GM21619 (cell line): ENCODE measurements around the gene MAGEA9.
"Not testable (repeated sequence)": the region's sequence is repeated elsewhere in the genome, so short reads cannot be mapped to it uniquely, and the experiment has no call there.

Experiments used
- ATAC-seq: cut with Tn5 transposase; IDR thresholded peaks from one replicate; pipeline ENCODE4 v1.9.1; 2021; ENCODE audit not compliant: unreplicated experiment

The MAGEA9 gene, protein sequence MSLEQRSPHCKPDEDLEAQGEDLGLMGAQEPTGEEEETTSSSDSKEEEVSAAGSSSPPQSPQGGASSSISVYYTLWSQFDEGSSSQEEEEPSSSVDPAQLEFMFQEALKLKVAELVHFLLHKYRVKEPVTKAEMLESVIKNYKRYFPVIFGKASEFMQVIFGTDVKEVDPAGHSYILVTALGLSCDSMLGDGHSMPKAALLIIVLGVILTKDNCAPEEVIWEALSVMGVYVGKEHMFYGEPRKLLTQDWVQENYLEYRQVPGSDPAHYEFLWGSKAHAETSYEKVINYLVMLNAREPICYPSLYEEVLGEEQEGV

DNA sequence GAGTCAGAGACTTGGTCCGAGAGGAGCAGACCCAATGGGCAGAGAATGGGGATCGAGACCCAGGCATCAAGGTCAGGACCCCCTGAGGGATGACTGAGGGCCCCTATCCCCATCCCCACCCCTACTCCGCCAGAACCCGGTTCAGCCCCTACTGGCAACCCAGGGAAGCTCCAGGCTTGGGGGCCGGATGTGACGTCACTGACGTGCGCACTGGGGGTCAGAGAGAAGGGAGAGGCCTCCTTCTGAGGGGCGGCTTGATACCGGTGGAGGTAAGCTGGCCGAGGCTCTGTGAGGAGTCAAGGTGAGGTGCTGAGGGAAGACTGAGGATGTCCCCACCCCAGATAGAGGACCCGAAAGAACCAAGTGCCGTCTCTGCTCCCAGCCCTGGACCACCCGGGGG, at the start of gene MAGEA9:
TSS of gene MAGEA9 (plus strand) at position 204 of the 400 bp plus-strand sequence. CDS start 4,281 bp downstream, outside the sequence.
- not testable (repeated sequence) for ATAC-seq

GRCh38 chrX:149742269-149742668, 39.5 kb upstream of the MAGEA9 start:
- ATAC-seq = not testable (repeated sequence)

GRCh38 chrX:149746390-149747007, 35.2 kb upstream of the MAGEA9 start:
- not testable (repeated sequence) for ATAC-seq

DNA sequence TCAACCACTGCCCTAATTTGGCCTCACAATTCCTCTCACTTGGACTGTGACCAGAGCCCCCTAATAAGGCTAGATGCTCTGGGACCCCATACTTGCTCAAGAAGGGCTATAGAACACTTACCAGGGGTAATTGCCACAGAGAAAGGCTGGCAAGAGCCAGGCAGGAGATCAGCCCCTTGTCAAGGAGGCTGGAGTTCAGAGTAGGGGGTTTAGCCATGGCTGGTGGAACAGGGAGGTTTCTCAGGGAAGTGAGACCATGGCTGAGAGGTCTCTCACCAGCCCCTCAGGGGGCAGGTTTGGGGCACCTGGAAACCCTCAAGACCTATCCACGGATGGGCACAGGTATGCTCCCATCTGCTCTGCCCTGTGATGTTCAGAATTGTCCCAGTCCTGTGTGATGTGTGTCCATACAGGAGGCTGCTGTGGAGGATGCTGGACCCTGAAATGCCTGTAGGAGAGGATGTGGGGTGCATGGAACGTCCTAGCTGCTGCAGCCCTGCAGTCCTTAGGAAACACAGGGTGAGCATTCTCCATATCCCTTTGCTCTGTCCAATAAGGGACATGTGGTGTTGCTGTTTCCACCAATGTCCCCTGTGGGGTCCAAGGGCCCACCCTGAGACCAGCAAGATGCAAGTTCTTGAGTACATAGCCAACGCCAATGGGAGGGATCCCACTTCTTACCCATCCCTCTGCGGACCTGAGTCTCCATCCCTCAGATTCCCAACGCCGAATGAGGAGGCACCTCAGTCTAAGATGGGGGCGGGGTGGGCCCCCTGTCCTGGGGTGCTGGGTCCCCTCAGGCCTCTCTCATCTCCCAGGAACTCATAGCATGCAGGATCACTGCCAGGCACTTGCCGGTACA, 24.3 kb upstream of the MAGEA9 start:
- no peak for ATAC-seq

DNA sequence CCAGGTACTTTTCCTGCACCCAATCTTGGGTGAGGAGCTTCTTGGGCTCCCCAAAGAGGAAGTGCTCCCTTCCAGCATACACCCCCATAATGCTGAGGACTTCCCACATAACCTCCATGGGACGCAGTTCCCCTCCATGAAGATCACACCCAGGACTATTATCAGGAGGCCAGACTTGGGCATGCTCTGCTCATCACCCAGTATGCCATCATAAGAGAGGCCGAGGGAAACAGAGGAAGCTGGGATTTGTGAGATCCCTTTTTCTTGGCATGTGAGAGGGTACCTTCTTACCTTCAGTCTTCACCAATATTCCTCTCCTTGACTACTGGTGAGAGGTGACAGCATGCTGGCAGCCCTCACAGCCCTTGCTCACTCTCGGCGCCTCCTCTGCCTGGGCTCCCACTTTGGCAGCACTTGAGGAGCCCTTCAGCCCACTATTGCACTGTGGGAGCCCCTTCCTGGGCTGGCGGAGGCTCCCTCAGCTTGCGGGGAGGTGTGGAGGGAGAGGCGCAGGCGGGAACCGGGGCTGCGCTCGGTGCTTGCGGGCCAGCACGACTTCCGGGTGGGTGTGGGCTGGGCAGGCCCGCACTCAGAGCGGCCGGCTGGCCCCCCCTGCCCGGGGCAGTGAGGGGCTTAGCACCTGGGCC, 23.5 kb upstream of the MAGEA9 start:
- no peak for ATAC-seq

- ATAC-seq = not testable (repeated sequence)
These were observed 23.0 kb upstream of the MAGEA9 start for GRCh38 chrX:149758715-149759078.

DNA sequence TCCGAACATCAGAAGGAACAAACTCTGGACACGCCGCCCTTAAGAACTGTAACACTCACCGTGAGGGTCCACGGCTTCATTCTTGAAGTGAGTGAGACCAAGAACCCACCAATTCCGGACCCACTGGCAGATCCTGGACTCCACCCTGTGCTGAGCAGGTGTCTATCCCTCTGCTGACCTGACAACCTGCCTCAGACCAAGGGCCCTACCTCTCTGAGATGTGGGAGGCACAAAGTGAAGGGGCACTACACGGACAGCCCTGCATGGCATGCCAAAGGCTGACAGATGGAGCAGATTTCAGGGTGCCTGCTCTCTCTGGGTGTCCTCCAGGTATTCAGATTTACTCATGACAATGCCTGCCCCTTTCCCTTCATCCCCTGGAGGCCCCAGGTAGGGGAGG, 21.9 kb upstream of the MAGEA9 start:
- ATAC-seq = no peak

DNA sequence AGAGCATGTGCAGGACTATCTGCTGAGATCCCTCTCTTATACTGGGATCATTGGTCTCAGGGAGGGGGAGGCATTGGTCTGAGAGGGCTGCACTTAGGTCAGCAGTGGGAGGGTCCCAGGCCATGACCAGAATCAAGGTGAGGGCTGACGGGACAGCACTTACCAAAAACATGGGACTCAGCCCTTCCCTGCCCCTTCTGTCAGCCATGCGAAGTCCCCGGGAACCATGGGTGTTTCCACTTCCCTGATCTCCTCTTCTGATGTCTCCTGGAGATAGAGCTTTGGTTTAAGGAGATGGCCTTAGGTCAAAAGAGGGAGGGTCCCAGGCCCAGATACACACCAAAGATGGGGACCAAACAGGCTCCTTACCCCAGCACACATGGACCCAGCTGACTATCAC, 20.8 kb upstream of the MAGEA9 start:
- no peak for ATAC-seq

DNA sequence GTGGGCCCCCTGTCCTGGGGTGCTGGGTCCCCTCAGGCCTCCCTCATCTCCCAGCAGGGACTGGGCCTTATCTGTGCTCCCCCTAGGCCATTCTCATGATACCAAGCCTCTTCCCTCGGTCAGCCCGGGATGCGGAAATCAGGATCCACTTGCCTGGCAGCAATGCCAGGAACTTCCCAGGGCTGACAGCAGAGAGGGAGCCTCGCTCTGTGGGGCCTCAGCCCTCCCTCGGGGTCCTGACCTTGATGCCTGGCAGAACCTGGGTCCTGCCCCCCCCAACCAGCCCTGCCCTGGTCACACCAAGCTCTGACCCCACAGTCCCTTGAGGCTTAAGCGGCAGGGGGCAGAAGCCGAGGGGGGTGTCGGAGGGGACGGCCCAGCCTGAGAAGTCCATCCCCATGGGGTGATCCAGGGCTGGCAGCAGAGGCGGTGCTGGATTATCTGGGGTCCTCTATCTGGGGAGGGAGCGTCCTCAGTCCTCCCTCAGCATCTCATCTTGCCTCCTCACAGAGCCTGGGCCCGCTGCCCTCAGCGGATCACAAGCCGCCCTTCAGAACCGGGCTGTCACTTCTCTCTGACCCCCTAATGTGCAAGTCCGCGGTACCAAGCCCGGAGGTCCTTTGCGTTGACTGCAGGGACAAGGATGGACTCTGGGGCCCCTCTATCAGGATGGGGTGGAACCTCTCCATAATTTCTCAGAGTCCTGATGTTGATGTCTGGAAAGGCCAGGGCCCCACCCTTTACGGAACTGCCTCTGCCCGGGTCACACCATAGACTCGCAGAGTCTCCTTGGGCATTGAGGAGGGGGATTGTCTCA, 19.7 kb upstream of the MAGEA9 start:
- not testable (repeated sequence) for ATAC-seq

DNA sequence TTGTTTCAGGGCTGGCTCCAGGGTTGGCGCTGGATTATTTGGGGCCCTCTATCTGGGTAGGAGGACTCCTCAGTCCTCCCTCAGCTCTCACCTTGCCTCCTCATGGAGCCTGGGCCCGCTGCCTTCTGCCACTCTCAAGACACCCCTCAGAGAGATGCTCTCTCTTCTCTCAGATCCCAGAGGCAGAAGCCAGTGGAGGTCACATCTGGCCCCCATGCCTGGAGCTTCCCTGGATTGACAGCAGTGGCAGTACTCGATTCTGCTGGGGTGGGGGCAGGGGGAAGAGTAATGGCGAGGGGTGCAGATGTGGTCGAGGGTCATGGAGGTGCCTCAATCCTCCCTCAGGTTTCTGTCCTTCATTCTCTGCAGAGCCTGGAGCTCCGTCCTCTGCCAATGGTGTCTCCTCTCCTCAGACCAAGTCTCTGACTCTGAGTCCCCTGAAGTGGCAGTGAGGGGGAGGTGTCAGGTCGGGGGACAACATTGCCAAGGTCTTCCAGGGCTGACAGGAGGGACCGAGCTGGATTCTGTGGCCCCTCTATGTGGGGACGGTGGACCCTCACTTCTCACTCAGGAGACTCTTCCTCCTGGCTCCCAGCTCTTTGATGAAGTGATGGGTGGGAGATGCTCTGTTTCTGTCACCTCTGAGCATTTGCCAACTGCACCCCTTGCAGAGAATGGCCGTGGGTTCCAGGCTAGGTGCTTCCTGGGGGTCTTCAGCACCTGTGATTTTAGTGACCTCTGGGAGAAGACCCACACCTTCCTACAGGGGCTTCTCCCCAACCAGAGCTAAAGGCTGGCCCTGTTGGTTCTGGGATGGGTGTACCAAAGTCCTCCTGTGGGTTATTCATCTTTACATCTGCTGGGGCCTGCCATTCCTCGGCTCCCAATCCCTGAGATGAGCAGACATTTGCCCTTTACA, 18.8 kb upstream of the MAGEA9 start:
- no peak for ATAC-seq

GRCh38 chrX:149770344-149770743, 11.4 kb upstream of the MAGEA9 start:
- not testable (repeated sequence) for ATAC-seq

- not testable (repeated sequence) for ATAC-seq
These were observed 8.7 kb upstream of the MAGEA9 start for GRCh38 chrX:149773026-149773425.

DNA sequence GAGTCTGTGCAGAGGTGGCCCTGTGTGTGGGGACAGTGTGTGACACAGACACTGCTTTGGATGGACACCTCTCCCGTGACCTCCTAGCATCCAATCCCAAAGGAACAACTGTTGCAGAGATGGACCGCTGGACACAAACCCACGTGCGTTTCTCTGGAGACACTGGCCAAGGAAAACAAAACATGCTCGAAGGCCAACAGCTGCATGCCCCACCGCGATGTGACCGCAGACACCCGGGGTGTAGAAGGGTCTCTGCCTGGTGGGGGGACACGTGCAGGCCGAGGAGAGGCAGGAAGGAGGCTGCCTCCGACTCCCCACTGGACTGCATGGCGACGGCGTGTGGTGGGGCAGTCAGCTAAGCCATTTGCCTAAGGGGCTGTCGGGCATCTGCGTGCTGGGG, 8.0 kb upstream of the MAGEA9 start, which contains the start of gene HSFX1:
TSS of gene HSFX1 (plus strand) at position 301 of the 400 bp plus-strand sequence. CDS start 614 bp downstream, outside the sequence.
- ATAC-seq = not testable (repeated sequence)

GRCh38 chrX:149777999-149778398, 3.7 kb upstream of the MAGEA9 start:
- not testable (repeated sequence) for ATAC-seq

- peak; percentile 99 for ATAC-seq
These were observed 13.8 kb downstream of the MAGEA9 start for GRCh38 chrX:149795531-149795930.

DNA sequence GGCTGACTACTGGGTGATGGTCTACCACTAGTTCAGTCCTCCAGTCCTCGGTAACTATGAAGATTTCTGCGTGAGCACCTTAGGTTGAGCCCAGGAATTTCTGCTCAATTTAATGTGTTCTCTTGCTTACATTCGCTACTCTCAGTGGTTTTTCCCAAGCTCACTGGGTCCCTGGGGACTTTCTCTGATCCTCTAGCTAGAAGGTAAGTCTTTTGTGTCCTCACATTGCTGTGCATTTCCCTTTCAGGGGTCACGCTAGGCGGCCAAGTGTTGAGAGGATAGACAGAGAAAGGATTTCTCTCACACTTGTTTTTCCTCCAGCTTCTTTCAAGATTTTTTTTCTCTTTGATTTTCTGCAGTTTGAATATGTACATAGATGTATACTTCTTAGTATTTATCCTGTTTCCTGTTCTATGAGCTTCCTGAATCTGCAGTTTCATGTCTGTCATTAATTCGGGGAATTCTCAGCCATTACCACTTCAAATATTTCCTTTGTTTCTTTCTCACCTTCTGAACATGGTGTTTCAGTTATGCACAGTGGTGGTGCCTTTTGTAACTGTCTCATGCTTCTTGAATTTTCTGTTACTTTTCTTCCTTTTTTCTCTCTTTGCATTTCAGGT, 17.5 kb downstream of the MAGEA9 start:
- no peak for ATAC-seq

DNA sequence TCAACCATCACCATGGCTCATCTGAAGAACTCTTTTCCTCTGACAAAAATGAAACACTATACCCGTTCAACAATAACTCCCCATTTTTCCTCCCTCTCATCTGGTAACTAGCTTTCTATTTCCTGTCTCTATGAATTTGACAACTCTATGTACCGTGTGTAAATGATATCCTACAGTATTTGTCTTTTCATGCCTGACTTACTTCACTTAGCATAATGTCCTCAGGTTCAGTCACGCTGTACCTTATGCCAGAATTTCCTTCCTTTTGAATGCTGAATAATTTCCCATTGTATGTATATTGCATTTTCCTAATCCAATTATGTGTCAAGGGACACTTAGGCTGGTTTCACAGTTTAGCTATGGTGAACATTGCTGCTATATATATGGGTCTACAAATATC, 18.2 kb downstream of the MAGEA9 start:
- no peak for ATAC-seq

- ATAC-seq = no peak
These were observed 21.8 kb downstream of the MAGEA9 start for GRCh38 chrX:149803458-149804062.
